ENCODE data around the gene BCAT1.

BCAT1 gene

DNA sequence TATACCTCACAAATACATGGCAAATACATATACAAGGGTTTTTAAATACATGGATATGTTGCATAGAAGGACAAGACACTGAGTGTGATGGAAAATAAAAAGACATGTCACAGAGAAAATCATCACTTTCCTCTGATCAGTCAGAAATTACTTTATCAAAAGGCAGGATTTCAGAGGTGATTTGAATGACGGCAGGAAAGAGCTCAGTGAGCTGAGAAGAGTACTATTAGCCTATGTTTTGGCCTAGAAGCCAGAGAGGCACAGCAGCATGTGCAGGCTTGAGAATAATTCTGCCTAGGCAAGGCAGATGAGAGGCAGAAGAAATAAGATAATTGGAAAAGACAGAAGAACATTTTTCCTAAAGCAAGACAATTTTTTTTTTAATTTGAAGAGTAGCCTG is 94.9 kb downstream of the BCAT1 start:
- H3K36me3 ChIP-seq (ENCODE audit: insufficient read depth, low read length): no peaks in the 10 kb centered on the region
- TF ChIP-seq, protein P1, sequence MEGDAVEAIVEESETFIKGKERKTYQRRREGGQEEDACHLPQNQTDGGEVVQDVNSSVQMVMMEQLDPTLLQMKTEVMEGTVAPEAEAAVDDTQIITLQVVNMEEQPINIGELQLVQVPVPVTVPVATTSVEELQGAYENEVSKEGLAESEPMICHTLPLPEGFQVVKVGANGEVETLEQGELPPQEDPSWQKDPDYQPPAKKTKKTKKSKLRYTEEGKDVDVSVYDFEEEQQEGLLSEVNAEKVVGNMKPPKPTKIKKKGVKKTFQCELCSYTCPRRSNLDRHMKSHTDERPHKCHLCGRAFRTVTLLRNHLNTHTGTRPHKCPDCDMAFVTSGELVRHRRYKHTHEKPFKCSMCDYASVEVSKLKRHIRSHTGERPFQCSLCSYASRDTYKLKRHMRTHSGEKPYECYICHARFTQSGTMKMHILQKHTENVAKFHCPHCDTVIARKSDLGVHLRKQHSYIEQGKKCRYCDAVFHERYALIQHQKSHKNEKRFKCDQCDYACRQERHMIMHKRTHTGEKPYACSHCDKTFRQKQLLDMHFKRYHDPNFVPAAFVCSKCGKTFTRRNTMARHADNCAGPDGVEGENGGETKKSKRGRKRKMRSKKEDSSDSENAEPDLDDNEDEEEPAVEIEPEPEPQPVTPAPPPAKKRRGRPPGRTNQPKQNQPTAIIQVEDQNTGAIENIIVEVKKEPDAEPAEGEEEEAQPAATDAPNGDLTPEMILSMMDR (IDR thresholded peaks at IDR 0.05; ENCODE audit: low read length): no peak
- TF ChIP-seq EZH2 (IDR thresholded peaks at IDR 0.05; ENCODE audit: borderline replicate concordance, low read length): no peak
- H3K27ac ChIP-seq (ENCODE audit: low read depth, low read length, poor library complexity, severe bottlenecking): no peak overlapping the region
- H3K9me3 ChIP-seq (ENCODE audit: low read length): no peaks in the 10 kb centered on the region
- H3F3A ChIP-seq (ENCODE audit: insufficient read depth, low read length): no peaks in the 10 kb centered on the region
- H3K4me1 ChIP-seq (ENCODE audit: insufficient read depth, low read length, severe bottlenecking): no peaks in the 10 kb centered on the region
- no peaks in the 10 kb centered on the region for H3K27me3 ChIP-seq (ENCODE audit: insufficient read depth, low read length)
- no peak overlapping the region for H2AFZ ChIP-seq (ENCODE audit: low read length)
- no peak overlapping the region for H3K4me2 ChIP-seq (ENCODE audit: low read length)
- H3K9ac ChIP-seq (ENCODE audit: low read length): no peak overlapping the region
- no peak overlapping the region for H3K4me3 ChIP-seq (ENCODE audit: low read depth, low read length, poor library complexity, severe bottlenecking)
- no peaks in the 10 kb centered on the region for H3K79me2 ChIP-seq (ENCODE audit: insufficient read depth, low read length)
- H4K20me1 ChIP-seq (ENCODE audit: insufficient read depth, low read length): no peaks in the 10 kb centered on the region
- H3K9me2 ChIP-seq (ENCODE audit: low read depth, low read length): no peaks in the 10 kb centered on the region

DNA sequence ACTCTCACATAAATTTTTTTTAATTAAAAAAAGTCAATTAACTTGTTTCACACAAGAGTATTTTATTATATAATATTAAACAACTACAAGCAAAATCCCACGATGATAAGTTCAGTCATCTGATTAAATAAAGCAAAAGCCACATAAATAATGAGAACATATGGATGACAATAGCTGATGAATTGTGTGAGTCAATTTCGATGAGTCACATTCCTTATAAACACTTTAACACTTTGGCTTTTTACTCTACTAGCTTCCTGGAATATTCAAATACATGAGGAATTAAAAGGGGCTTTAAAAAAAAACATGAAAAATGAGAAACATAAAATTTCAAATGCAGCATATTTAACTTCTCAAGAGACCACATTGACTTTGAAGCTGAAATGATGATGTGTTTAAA is 95.3 kb downstream of the BCAT1 start:
- Histone ChIP-seq H3K4me3 (ENCODE audit: low read depth, low read length, poor library complexity, severe bottlenecking) (no peak overlapping the region), H3K9me3 (ENCODE audit: low read length) (no peaks in the 10 kb centered on the region), H3F3A (ENCODE audit: insufficient read depth, low read length) (no peaks in the 10 kb centered on the region), H3K4me1 (ENCODE audit: insufficient read depth, low read length, severe bottlenecking) (no peaks in the 10 kb centered on the region), H3K4me2 (ENCODE audit: low read length) (no peak overlapping the region), H3K36me3 (ENCODE audit: insufficient read depth, low read length) (no peaks in the 10 kb centered on the region), H2AFZ (ENCODE audit: low read length) (no peak overlapping the region), H4K20me1 (ENCODE audit: insufficient read depth, low read length) (no peaks in the 10 kb centered on the region), H3K27ac (ENCODE audit: low read depth, low read length, poor library complexity, severe bottlenecking) (no peak overlapping the region), H3K79me2 (ENCODE audit: insufficient read depth, low read length) (no peaks in the 10 kb centered on the region), H3K9me2 (ENCODE audit: low read depth, low read length) (no peaks in the 10 kb centered on the region), H3K9ac (ENCODE audit: low read length) (no peak overlapping the region), H3K27me3 (ENCODE audit: insufficient read depth, low read length) (no peaks in the 10 kb centered on the region)
- TF ChIP-seq EZH2 (IDR thresholded peaks at IDR 0.05; ENCODE audit: borderline replicate concordance, low read length): no peak
- TF ChIP-seq, protein P1 (IDR thresholded peaks at IDR 0.05; ENCODE audit: low read length): no peak

DNA sequence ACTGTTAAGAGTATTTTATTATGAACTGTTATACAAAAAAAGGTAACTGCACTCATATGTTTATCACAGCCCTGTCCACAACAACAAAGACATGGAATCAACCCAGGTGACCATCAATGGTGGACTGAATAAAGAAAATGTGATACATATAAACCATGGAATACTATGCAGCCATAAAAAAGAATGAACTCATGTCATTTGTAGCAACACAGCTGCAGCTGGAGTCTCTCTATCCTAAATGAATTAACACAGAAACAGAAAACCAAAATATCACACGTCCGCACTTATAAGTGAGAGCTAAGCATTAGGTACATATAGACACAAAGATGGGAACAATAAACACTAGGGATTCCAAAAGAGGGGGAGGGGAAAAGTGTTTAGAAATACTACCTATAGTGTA is 95.8 kb downstream of the BCAT1 start:
- H3K79me2 ChIP-seq (ENCODE audit: insufficient read depth, low read length): no peaks in the 10 kb centered on the region
- H3K27ac ChIP-seq (ENCODE audit: low read depth, low read length, poor library complexity, severe bottlenecking): no peak overlapping the region
- H2AFZ ChIP-seq (ENCODE audit: low read length): no peak overlapping the region
- TF ChIP-seq, protein P1 (IDR thresholded peaks at IDR 0.05; ENCODE audit: low read length): no peak
- no peak for TF ChIP-seq EZH2 (IDR thresholded peaks at IDR 0.05; ENCODE audit: borderline replicate concordance, low read length)
- H3K9ac ChIP-seq (ENCODE audit: low read length): no peak overlapping the region
- no peak overlapping the region for H3K4me2 ChIP-seq (ENCODE audit: low read length)
- no peaks in the 10 kb centered on the region for H3K9me2 ChIP-seq (ENCODE audit: low read depth, low read length)
- H3K36me3 ChIP-seq (ENCODE audit: insufficient read depth, low read length): no peaks in the 10 kb centered on the region
- H3F3A ChIP-seq (ENCODE audit: insufficient read depth, low read length): no peaks in the 10 kb centered on the region
- H4K20me1 ChIP-seq (ENCODE audit: insufficient read depth, low read length): no peaks in the 10 kb centered on the region
- no peaks in the 10 kb centered on the region for H3K4me1 ChIP-seq (ENCODE audit: insufficient read depth, low read length, severe bottlenecking)
- no peaks in the 10 kb centered on the region for H3K27me3 ChIP-seq (ENCODE audit: insufficient read depth, low read length)
- H3K4me3 ChIP-seq (ENCODE audit: low read depth, low read length, poor library complexity, severe bottlenecking): no peak overlapping the region
- no peaks in the 10 kb centered on the region for H3K9me3 ChIP-seq (ENCODE audit: low read length)

Data from OCI-LY1 (cell line).